Measurements from ENCODE around the gene ZNF813. TPM values are rescaled to one million over a fixed set of nuclear protein-coding genes. Genes with fewer than 3 reads are reported as not detected.
"Not testable (repeated sequence)": the region's sequence is repeated elsewhere in the genome, so short reads cannot be mapped to it uniquely, and the experiment has no call there.

The ZNF813 gene
- polyA plus RNA-seq, 4 donors: 3.6 to 7.4 (median 6.7) TPM

- not testable (repeated sequence) for DNase-seq (ENCODE audit: low read depth in 4 of 4, low spot score in 3 of 4)
These were observed 7.9 kb downstream of the ZNF813 start for GRCh38 chr19:53475470-53475869.

- not testable (repeated sequence) for DNase-seq (ENCODE audit: low read depth in 4 of 4, low spot score in 3 of 4)
These were observed 16.2 kb downstream of the ZNF813 start for GRCh38 chr19:53483751-53484150.

GRCh38 chr19:53485046-53486004 lies 17.8 kb downstream of the ZNF813 start:
- DNase-seq (ENCODE audit: low read depth in 4 of 4, low spot score in 3 of 4): no peak

- DNase-seq (ENCODE audit: low read depth in 4 of 4, low spot score in 3 of 4): no peak
These were observed 24.6 kb downstream of the ZNF813 start for GRCh38 chr19:53492153-53492552.

GRCh38 chr19:53497311-53498023 lies 29.9 kb downstream of the ZNF813 start:
- not testable (repeated sequence) for DNase-seq (ENCODE audit: low read depth in 4 of 4, low spot score in 3 of 4)

- not testable (repeated sequence) for DNase-seq (ENCODE audit: low read depth in 4 of 4, low spot score in 3 of 4)
These were observed 30.5 kb downstream of the ZNF813 start for GRCh38 chr19:53498024-53498395.

- not testable (repeated sequence) for DNase-seq (ENCODE audit: low read depth in 4 of 4, low spot score in 3 of 4)
These were observed 35.6 kb downstream of the ZNF813 start for GRCh38 chr19:53503151-53503550.

GRCh38 chr19:53503671-53504364 lies 36.3 kb downstream of the ZNF813 start:
- not testable (repeated sequence) for DNase-seq (ENCODE audit: low read depth in 4 of 4, low spot score in 3 of 4)

GRCh38 chr19:53504365-53504703 lies 36.8 kb downstream of the ZNF813 start:
- DNase-seq (ENCODE audit: low read depth in 4 of 4, low spot score in 3 of 4): not testable (repeated sequence)

- DNase-seq (ENCODE audit: low read depth in 4 of 4, low spot score in 3 of 4): no peak
These were observed 37.4 kb downstream of the ZNF813 start for GRCh38 chr19:53504885-53505284.

- no peak for DNase-seq (ENCODE audit: low read depth in 4 of 4, low spot score in 3 of 4)
These were observed 39.2 kb downstream of the ZNF813 start for GRCh38 chr19:53506728-53507127.

- peak in 1 of 4 donors; percentile 54 for DNase-seq (ENCODE audit: low read depth in 4 of 4, low spot score in 3 of 4)
These were observed 40.2 kb downstream of the ZNF813 start for GRCh38 chr19:53507523-53508442.

GRCh38 chr19:53509443-53509842 lies 41.9 kb downstream of the ZNF813 start:
- DNase-seq (ENCODE audit: low read depth in 4 of 4, low spot score in 3 of 4): no peak

- DNase-seq (ENCODE audit: low read depth in 4 of 4, low spot score in 3 of 4): no peak
These were observed 42.3 kb downstream of the ZNF813 start for GRCh38 chr19:53509845-53510244.

GRCh38 chr19:53511357-53511756 lies 43.8 kb downstream of the ZNF813 start:
- DNase-seq (ENCODE audit: low read depth in 4 of 4, low spot score in 3 of 4): no peak

GRCh38 chr19:53511933-53512374 lies 44.4 kb downstream of the ZNF813 start:
- no peak for DNase-seq (ENCODE audit: low read depth in 4 of 4, low spot score in 3 of 4)

GRCh38 chr19:53515047-53515446 lies 47.5 kb downstream of the ZNF813 start:
- DNase-seq (ENCODE audit: low read depth in 4 of 4, low spot score in 3 of 4): not testable (repeated sequence)

GRCh38 chr19:53517114-53517741 lies 49.7 kb downstream of the ZNF813 start:
- no peak for DNase-seq (ENCODE audit: low read depth in 4 of 4, low spot score in 3 of 4)

- DNase-seq (ENCODE audit: low read depth in 4 of 4, low spot score in 3 of 4): no peak
These were observed 50.6 kb downstream of the ZNF813 start for GRCh38 chr19:53518121-53518520.

All from left renal pelvis (tissue), 4 donors.